DMS79 (cell line): ENCODE data around the gene OR2A2.
"Not testable (repeated sequence)": the region's sequence is repeated elsewhere in the genome, so short reads cannot be mapped to it uniquely, and the experiment has no call there.

Experiments
- DNase-seq: peaks from one replicate; lab custom pipeline; 2025; lab: John Stamatoyannopoulos, UW

OR2A2 gene, protein sequence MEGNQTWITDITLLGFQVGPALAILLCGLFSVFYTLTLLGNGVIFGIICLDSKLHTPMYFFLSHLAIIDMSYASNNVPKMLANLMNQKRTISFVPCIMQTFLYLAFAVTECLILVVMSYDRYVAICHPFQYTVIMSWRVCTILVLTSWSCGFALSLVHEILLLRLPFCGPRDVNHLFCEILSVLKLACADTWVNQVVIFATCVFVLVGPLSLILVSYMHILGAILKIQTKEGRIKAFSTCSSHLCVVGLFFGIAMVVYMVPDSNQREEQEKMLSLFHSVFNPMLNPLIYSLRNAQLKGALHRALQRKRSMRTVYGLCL

DNA sequence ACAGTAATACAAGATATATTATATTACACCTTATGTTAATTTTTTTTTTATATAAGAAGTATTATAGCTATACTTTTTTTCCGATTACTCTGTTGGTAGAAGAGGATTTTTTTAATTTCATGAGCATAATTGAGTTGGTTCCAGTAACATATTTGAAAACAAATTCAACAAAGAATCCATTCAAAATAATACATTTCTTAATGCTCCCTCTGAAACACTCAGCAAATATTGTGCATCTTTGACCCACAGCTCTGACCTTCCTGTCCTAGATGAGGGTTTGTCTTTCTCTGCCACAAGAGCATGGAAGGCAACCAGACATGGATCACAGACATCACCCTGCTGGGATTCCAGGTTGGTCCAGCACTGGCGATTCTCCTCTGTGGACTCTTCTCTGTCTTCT is at the start of gene OR2A2:
OR2A2 (plus strand) TSS at position 301 of the 400 bp plus-strand sequence; CDS start at position 301, 0 bp downstream.
- no peak for DNase-seq

DNA sequence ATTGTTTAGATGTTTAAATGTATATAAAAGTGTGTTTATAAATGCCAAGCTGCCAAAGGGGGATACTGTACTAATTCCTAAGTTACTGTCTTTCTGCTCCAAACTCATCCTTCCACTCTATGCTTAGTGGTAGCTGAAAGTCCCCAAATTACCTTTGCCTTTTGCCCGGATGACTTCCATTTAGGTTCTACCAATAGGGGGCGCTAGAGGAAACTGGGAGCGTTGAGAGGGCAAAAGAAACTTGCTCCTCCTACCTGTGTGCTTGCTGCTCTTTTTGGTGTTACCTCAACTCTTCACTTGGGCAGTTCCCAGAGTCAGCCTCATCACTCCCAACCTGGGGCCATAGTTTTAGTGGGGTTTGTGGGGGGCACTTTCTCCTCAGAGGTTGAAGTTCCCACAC is 45.7 kb upstream of the OR2A2 start:
- DNase-seq, result no peak

DNA sequence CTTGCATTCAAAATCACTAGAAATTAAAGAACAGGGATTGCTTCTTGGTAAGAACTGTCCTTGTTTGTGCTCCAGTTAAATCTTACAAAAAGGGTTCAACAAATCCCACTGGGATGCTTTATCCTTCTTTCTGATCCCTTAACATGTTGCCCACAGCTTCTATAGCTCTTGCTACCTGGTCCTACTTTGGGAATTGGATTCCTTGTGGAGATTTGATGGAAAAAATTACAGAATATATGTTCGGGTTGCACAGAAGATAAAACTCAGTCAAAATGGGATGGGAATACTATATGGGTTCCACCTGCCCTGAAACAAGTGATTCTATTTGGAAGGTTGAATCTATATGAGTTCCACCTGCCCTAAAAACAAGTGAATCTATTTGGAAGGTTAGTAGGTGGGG is 39.9 kb upstream of the OR2A2 start, which contains the start of gene OR2A25:
OR2A25 (plus strand) TSS at position 301 of the 400 bp plus-strand sequence. CDS start 4,409 bp downstream, outside the sequence.
- DNase-seq, result no peak

DNA sequence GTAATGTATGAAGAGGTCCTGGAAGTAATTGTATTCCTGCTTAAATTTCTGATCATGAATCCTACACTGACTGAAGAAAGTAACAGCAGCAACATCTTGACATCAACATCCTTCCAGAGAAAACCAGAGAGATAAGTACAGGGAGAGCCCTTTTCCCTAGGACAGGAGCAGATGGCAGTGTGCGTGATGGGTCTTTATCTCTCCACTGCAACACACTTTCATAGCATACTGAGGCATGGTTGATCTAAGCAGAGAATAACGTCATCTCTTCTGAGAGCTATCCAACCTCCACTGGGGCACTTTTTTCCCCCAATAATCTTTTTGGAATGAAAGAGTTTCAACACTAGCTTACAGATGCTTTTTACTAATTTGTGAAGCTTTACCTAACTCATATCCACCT is 39.4 kb upstream of the OR2A2 start:
- DNase-seq, result no peak

DNA sequence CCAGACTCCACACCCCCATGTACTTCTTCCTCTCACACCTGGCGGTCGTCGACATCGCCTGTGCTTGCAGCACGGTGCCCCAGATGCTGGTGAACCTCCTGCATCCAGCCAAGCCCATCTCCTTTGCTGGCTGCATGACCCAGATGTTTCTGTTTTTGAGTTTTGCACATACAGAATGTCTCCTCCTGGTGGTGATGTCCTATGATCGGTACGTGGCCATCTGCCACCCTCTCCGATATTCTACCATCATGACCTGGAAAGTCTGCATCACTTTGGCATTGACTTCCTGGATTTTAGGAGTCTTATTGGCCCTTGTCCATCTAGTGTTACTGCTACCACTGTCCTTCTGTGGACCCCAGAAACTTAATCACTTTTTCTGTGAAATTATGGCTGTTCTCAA is 35.0 kb upstream of the OR2A2 start:
- DNase-seq, result no peak

DNA sequence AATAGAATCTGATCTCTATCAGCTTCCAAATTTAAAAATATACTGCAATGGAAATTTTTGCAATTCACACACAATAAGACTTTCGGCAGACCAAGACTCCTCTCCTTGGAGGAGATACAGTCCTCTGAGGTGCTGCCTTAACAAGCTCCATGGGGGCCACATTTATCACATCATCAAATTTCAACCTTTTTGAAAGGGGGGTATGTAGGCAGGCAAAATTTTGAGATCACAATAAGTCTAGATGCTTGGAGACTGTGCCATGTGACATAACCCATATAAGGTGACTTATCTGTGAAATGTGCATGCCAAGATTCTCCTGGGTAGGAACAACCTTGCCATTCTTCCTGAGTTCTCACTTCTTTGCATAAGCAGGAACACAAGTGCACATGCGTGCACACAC is 23.4 kb upstream of the OR2A2 start, which contains the start of gene OR2A12:
OR2A12 (plus strand) TSS at position 301 of the 400 bp plus-strand sequence. CDS start 8,830 bp downstream, outside the sequence.
- no peak for DNase-seq

DNA sequence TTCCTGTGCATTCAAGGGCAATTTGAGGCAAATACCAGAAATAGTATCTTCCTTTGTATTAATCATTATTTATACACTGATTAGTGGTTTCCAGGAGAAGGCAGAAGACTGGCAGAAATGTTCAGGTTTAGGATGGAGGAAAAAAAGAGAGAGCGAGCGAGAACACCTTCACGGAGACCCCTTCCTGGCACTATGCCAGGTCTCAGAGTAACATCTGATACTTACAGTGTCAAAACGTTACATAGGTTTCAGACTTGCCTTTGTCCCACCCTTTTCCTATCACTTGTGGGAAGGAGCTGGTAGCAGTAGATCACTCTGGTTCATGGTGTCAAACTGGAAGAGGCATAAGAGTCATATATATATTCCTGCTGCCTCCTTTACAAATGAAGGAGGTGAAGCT is 22.7 kb upstream of the OR2A2 start:
- no peak for DNase-seq

DNA sequence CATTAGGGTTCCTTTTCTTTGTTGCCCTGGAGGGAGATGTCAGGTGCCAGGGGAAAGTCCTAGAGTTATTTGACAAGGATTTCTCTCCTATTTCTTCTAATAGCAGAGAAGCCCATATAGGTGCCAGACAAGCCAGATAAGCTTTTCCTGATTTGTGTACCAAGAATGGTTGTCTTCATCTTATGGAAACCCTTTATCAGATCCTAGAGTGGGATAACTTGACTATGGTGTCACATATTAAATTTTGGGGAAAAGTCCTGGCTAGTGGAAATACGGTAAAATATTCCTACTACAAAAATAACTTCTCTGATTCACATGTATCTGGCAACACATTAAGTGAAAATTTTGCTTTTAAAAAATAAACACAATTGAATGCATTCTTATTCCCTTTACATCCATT is 22.2 kb upstream of the OR2A2 start:
- DNase-seq, result no peak

DNA sequence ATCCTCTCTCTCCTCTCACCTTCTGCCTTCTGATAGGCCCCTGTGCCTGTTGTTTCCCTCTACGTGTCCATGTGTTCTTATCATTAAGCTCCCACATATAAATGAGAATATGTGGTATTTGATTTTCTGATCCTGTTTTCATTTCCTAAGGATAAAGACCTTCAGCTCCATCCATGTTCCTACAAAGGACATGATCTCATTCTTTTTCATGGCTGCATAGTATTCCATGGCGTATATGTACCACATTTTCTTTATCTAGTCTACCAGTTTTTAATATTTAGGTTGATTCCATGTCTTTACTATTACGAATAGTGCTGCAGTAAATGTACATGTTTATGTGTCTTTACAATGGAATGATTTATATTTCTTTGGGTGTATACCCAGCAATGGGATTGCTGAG is 18.7 kb upstream of the OR2A2 start:
- no peak for DNase-seq

DNA sequence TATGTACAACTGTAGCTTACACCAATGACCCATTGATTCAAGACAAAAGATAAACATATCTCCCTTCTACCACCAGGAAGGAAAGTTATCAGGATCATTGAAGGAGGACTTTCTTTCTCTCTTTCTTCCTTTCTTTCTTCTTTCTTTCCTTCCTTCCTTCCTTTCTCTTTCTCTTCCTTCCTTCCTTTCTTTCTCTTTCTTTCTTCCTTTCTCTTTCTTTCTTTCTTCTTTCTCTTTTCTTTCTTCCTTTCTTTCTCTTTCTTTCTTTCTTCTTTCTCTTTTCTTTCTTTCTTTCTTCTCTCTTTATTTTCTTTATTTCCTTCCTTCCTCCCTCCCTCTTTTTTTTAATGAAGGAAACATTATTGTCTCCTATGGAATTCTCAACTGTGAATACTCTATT is 10.6 kb upstream of the OR2A2 start:
- no peak for DNase-seq

DNA sequence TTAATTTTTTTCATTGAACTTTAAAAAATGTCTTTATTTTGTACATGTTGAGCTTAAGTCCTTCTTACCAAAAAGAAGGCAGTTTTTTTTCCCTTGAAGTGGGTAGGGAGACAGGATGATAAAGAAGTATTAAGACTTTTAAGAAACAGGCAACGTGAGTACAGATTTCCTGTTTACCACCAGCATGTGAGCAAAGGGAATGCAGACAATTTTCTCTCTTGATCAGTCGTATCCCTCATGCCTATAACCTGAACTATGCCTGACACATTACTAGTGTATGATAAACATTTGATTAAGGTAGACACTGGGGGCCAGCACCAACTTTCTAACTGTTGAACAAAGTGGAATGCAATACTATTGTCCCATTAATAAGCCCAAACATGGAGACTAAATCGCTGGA is 8.8 kb upstream of the OR2A2 start:
- DNase-seq, result no peak

DNA sequence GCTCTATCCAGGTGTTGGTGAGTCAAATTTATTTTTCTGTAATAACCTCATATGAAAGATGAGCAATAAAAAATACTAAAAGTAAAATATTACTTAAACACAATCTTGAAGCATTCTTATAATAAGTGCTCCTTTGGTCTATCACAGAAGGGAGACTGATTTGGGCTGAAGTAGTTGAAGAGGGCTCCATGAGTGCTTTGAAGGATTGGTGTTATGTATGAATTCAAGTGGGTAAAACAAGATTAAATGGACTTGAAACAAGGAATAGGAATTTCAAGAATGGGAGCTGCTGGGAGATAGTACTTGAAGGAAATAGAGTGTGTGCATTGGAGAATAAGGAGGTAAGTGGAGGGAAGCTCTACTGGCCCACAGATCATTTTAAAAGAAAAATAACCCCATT is 7.3 kb upstream of the OR2A2 start:
- peak; percentile 71 for DNase-seq

DNA sequence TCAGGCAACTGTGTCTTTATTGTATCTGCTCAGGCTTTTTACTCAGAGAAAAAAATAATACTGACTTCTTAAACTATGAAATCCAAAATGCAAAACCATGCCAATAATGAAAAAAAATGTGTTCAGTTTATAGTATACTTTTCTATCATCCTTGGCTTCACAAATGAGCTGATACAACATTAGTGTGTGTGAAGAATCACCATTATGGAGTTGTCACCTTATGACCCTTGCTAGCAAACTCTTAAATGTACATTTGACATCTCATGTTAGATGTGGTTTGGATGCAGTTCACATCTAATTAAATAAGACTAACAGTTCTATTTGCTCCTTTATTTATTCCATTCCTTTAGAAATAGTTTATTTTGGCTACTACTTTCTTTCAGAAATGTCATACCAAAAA is 4.2 kb upstream of the OR2A2 start:
- no peak for DNase-seq

DNA sequence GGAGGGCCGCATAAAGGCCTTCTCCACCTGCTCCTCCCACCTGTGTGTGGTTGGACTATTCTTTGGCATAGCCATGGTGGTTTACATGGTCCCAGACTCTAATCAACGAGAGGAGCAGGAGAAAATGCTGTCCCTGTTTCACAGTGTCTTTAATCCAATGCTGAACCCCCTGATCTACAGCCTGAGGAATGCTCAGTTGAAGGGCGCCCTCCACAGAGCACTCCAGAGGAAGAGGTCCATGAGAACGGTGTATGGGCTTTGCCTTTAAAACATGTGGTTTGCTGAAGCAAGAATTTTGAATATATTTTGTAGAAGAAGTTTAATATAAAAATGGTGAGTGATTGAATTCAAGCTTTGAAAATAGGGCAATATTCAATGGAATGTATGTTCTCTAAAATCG is 889 bp downstream of the OR2A2 start:
- no peak for DNase-seq

DNA sequence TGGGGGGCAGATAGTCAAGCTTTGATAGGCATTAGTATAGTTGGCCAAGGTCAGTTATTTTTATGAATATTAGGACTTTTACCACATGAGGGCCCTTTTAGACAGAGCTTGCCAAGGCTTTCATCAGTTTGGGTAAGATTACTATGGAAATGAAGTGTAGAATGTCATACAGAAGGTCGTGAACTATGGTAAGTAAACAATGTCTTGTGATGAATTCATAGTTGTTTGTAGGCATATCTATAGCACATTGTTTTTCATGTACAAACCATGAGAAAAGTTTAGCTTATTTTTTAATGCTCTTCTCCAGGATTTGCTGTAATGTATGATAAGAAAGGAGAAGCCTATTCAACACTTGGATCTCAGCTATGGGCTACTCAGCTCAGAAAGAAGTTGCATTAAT is 4.3 kb downstream of the OR2A2 start:
- DNase-seq, result no peak

DNA sequence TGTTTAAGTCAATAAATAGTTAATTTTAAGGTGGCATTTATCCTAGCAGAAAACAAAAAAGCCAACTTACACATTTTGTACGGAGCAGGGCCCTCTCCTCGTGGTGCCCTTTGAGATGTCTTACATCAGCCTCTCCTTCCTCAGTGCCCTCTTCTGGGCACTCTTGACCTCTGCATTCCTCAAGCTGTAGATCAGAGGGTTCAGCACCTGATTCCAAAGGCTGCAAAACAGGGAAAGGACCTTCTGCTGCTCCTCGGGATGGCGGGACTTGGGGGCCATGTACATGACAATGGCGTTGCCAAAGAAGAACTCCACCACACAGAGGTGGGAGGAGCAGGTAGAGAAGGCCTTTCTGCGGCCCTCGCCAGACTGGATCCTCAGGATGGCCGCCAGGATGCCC is 9.0 kb downstream of the OR2A2 start:
- no peak for DNase-seq

DNA sequence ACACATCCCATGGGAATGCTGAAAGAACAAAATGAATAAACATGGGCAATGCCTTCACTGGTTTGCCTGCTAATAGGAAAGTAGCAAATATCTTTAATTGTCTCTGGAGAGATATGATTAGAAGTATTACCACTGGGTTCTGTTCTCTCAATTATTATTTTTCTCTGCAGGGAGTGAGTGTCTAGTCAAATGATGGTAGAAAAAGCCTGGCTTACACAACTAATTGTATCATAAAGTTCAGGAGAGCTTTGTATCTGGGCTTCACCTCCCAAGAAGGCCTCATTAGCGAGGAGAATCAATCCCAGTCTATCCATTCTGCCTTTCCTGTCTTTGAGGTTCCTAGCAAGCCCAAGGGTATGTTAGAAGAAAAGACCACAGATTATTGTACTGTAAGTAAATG is 13.5 kb downstream of the OR2A2 start, which contains the start of gene OR2A14:
OR2A14 (plus strand) TSS at position 301 of the 400 bp plus-strand sequence. CDS start 5,937 bp downstream, outside the sequence.
- no peak for DNase-seq

DNA sequence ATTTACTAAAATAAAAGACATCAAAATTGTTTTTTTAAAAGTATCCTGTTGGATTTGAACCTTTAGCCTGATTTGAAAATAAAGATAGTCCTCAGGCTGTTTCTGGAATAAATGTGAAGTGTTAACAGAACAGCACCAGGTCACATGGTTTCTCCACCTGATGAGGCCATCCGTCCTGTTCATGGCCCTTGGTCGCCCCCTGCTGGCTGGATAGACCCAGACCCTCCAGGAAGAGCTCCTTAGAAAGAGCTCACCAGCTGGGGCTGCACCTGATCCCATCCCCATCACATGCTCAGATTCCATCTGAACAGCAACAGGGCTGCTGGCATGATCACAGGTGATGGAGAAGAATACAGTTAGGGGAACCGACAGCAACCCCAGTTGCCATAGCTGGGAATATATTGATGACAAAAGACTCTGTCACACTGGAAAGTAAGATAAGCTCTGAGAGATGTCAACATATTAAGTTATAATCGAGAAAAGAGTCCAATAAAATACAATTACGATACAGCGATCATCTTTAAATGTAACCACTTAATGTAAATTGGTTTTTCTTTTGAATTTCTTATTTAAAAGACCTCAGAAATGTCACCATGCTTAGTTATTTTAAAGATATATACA is 18.4 kb downstream of the OR2A2 start:
- DNase-seq, result peak; percentile 45

DNA sequence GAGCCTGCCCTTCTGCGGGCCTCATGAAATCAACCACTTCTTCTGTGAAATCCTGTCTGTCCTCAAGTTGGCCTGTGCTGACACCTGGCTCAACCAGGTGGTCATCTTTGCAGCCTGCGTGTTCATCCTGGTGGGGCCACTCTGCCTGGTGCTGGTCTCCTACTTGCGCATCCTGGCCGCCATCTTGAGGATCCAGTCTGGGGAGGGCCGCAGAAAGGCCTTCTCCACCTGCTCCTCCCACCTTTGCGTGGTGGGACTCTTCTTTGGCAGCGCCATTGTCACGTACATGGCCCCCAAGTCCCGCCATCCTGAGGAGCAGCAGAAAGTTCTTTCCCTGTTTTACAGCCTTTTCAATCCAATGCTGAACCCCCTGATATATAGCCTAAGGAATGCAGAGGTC is 20.2 kb downstream of the OR2A2 start:
- not testable (repeated sequence) for DNase-seq

DNA sequence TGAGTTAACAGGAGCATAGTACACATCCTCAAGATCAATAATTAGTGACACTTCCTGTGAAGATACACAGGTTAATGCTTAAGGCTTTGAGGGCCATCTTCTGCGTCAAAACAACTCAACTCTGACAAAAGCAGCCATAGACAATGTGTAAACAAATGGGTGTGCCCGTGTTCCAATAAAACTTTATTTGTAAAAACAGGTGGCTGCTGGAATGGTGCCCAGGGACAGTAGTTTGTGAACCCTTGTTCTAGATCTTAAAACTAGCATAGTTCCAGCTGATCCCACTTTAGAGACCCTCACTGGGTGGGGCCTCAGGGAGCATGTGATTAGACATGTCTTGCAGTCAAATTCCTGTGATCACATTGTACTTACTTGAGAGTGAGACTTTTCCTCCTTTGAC is 21.3 kb downstream of the OR2A2 start:
- no peak for DNase-seq

DNA sequence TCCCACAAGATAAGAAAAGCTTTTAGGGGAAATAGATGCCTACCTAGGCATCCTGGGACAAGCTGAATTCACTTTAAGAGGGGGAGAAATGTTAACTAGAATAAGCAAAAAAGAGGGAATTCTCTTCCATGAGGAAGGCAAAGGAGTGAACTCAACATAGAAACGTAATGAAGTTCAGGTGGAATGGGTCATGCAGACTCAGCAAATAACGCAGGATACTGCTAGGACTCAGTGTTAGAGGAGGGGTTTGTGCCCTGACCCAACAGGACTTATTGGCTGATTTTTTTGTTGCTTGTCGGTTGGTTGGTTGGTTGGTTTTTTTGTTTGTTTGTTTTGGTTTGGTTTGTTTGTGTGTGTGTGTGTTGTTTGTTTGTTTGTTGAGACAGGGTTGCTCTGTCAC is 22.9 kb downstream of the OR2A2 start:
- DNase-seq, result no peak

DNA sequence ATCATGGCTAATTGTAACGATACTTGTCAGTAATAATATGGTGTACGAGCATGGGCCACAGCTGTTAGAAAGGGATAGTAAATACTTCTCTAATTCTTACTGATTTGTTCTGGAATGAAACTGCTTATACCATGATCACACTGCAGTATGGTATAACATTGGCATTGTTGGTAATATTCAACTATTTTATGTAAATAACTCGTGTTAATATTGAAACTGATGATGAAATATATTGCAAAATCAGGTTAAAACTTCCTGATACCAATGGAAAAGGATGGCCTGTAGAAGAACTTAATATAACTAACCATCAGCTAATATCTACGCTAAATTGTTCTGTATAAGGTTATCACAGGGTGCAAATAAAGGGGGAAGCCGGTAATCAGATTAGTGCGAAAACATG is 23.9 kb downstream of the OR2A2 start:
- DNase-seq, result no peak

DNA sequence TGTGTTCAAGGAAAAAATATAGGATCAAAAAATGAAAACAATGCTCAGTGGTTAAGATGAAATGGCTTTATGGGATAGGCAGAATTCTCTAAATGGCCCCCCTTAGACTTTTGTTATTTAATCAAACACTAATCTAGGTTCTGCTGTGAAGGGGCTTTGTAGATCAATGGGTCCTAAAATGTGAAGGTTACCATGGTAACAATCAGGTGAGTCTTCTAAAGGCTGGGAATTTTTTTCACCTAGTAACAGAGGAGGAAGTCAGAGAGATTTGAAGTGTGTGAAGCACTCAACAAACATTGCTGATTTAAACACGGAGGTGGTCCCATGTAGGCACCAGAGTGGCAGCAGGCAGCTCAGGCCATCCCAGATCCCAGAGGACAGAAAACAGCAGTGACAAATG is 24.7 kb downstream of the OR2A2 start:
- DNase-seq, result no peak

DNA sequence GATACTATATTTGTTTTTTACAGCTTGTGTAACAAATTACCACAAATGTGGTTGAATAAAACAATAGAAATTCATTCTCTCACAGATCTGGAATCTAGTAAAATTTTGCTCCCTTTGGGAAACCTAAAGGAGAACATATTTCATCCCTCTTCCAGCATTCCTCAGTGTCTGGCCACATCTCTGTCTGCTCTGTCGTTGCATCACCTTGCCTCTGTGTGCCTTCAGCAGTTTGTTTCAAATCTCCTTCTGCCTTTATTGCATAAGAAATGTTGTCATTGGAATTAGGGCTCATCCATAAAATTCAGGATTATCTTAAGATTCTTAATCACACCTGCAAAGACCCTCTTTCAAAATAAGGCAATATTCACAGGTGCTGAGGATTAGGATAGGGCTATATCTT is 28.1 kb downstream of the OR2A2 start:
- DNase-seq, result no peak
